ENCODE results near the gene VPS13D. TPM values are rescaled to one million over a fixed set of nuclear protein-coding genes. Genes with fewer than 3 reads are reported as not detected.

VPS13D gene
- total RNA-seq, 3 donors from 2014 or later = 24.0 to 26.6 (median 26.5) TPM

- Mint-ChIP-seq H3K9me3 (no peaks in the 10 kb centered on the region), H3K27me3 (ENCODE audit: low read depth) (no peaks in the 10 kb centered on the region), H3K36me3 (ENCODE audit: insufficient read depth) (peaks cover 35% of the 10 kb centered on the region), H3K4me1 (ENCODE audit: low read depth) (peaks cover 39% of the 10 kb centered on the region), H3K4me3 (no peak overlapping the region)
- DNase-seq (no peak), ATAC-seq (no peak)
Observed at GRCh38 chr1:12339396-12339795, 109.6 kb downstream of the VPS13D start.

GRCh38 chr1:12339811-12340543 is 110.1 kb downstream of the VPS13D start:
- ATAC-seq = no peak
- Mint-ChIP-seq H3K36me3 (ENCODE audit: insufficient read depth) (peaks cover 38% of the 10 kb centered on the region), H3K4me1 (ENCODE audit: low read depth) (peaks cover 45% of the 10 kb centered on the region), H3K9me3 (no peaks in the 10 kb centered on the region), H3K4me3 (no peak overlapping the region), H3K27me3 (ENCODE audit: low read depth) (no peaks in the 10 kb centered on the region)
- DNase-seq = no peak

DNA sequence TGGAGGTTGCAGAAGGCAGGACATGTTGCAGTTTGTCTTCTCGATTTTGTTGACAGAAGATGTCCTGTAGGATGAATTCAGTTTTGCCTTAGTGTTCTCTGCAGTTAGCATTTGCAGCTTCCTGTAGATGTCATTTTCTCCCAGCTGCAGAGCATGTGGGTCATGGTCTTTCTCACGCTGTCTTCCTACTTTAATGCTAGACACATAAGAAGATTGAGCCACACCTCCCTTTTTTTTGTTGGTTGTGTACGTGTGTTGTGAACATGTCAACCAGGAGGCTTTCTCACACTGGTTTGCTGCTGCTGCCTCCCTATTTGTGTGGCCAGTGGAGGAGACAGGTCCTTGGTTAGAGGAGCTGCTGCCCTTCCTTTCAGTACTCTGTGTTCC is 110.7 kb downstream of the VPS13D start:
- Mint-ChIP-seq H3K4me1 (ENCODE audit: low read depth) (peaks cover 50% of the 10 kb centered on the region), H3K4me3 (no peak overlapping the region), H3K9me3 (no peaks in the 10 kb centered on the region)

GRCh38 chr1:12341667-12342066 is 111.8 kb downstream of the VPS13D start:
- DNase-seq (no peak), ATAC-seq (no peak)
- H3K27me3 Mint-ChIP-seq (ENCODE audit: low read depth) = no peaks in the 10 kb centered on the region
- H3K4me3 Mint-ChIP-seq = no peak overlapping the region
- peaks cover 33% of the 10 kb centered on the region for H3K36me3 Mint-ChIP-seq (ENCODE audit: insufficient read depth)
- H3K4me1 Mint-ChIP-seq (ENCODE audit: low read depth) = peaks cover 62% of the 10 kb centered on the region
- no peaks in the 10 kb centered on the region for H3K9me3 Mint-ChIP-seq

More for the DNA sequence above, 110.7 kb downstream of the VPS13D start:
- Mint-ChIP-seq H3K36me3 (ENCODE audit: insufficient read depth) (peaks cover 35% of the 10 kb centered on the region), H3K27me3 (ENCODE audit: low read depth) (no peaks in the 10 kb centered on the region)
- DNase-seq (no peak), ATAC-seq (no peak)

DNA sequence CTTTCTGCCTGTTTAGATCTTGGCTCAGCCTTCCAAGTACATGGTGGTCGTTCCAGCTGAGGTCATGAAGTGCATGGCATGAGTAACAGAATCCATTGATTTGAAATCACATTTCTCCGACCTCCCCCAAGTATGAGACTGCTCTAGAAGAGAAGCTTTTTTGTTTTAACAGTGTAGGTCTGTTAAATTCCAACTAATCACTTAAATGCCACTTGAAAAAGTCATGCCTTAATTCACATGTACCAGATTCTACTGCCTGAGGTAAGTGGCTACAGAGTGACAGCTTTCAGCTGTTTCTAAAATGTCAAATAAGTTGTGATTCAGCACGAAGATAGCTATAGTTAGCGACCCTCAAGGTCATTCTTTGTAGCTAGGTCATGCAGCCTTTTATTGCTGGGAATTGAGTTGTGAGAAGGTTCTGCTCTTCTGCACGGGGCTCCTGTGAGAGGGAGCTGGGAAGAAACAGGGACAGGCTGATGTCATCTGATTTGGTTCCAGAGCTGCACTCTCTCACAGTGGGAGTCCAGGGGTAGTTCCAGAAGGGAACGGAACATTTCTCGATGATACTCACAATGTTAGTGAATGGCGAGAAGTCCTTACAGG is 112.7 kb downstream of the VPS13D start:
- ATAC-seq (no peak), DNase-seq (no peak)
- Mint-ChIP-seq H3K4me3 (no peak overlapping the region), H3K27me3 (ENCODE audit: low read depth) (no peaks in the 10 kb centered on the region), H3K4me1 (ENCODE audit: low read depth) (peaks cover 62% of the 10 kb centered on the region), H3K36me3 (ENCODE audit: insufficient read depth) (peaks cover 37% of the 10 kb centered on the region), H3K9me3 (no peaks in the 10 kb centered on the region)

GRCh38 chr1:12343823-12344487 is 114.1 kb downstream of the VPS13D start:
- no peak for ATAC-seq
- Mint-ChIP-seq H3K9me3 (no peaks in the 10 kb centered on the region), H3K36me3 (ENCODE audit: insufficient read depth) (peaks cover 39% of the 10 kb centered on the region), H3K4me3 (no peak overlapping the region), H3K27me3 (ENCODE audit: low read depth) (no peaks in the 10 kb centered on the region), H3K4me1 (ENCODE audit: low read depth) (peaks cover 65% of the 10 kb centered on the region)
- no peak for DNase-seq

DNA sequence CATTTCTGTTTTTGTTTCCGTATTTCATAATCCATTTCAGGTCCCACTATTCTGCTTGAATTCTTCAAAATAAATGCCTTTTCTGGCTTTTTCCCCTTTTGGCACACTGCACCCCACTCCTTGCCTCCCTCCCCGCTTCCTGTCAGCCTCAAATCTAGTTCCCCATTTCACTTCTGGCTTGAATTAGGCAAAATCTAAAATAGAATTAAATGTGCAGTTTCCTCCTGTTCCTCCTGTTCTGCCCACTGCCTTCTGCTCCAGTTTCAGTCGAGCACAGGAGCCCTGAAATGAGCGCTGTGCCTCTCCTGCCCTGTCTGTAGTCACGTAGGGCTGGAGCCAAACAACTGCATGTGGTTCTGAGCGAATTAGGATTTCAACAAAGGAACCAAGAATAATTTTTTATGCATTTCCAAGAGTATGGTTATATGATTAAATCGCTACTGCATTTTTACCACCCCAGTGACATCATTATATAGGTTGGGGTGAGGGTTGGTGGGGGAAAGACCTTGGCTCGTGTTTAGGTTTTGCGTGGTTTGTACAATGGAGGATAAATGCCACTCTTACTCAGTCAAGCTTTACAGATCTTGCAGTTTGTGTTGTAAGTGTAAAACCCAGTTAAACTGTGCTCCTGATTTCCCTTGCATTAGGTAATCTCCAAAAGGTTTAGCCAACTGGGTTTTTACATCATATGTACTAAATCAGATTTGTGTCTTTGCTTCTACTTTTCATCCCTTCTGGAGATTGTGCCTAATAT is 114.9 kb downstream of the VPS13D start:
- peaks cover 62% of the 10 kb centered on the region for H3K4me1 Mint-ChIP-seq (ENCODE audit: low read depth)
- H3K27me3 Mint-ChIP-seq (ENCODE audit: low read depth) = no peaks in the 10 kb centered on the region
- DNase-seq (no peak), ATAC-seq (peak; percentile 66)
- peak overlapping the region; percentile 64 for H3K4me3 Mint-ChIP-seq
- H3K9me3 Mint-ChIP-seq = no peaks in the 10 kb centered on the region
- H3K36me3 Mint-ChIP-seq (ENCODE audit: insufficient read depth) = peaks cover 44% of the 10 kb centered on the region

DNA sequence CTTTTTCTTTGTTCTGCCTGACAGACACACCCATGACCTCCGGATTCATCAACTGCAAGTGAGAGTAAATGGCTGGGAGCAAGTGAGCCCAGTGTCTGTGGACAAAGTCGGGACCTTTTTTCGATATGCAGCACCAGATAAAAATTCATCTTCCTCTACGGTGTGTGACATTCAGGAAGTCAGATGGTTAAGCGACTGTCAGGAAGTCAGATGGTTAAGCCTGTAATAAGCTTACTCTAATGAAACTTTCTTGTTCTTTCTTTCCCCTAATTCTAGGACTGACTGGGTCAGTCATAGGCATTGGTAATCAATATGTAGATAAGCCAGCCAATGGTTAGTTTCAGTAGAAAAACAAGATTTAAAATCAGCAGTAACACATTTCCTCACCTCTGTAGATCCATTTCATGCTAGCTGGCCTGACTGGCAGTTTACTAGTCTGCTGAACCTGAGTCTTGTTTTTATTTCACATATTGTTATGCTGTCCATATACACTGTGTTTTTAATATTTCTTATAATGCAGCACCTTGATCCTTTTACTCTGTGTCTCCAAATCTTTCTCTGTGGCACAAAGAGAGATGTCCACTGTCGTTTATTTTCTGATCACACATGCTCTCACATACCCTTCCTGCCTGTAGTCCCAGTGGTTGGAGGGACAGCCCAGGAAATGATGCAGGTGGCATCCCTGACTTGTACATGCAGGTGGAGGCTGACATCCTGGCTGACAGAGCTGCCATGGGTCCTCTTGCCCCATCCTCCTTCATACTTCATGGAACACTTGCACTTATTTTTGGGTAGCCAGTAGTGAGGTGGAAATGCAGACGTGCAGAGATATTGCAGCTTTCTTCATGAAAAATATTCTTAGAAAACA is 115.8 kb downstream of the VPS13D start:
- ATAC-seq (peak; percentile 48 to 49), DNase-seq (no peak)
- peaks cover 7% of the 10 kb centered on the region for H3K9me3 Mint-ChIP-seq
- peaks cover 51% of the 10 kb centered on the region for H3K36me3 Mint-ChIP-seq (ENCODE audit: insufficient read depth)
- peak overlapping the region; percentile 64 for H3K4me3 Mint-ChIP-seq
- peaks cover 54% of the 10 kb centered on the region for H3K4me1 Mint-ChIP-seq (ENCODE audit: low read depth)
- H3K27me3 Mint-ChIP-seq (ENCODE audit: low read depth) = no peaks in the 10 kb centered on the region

DNA sequence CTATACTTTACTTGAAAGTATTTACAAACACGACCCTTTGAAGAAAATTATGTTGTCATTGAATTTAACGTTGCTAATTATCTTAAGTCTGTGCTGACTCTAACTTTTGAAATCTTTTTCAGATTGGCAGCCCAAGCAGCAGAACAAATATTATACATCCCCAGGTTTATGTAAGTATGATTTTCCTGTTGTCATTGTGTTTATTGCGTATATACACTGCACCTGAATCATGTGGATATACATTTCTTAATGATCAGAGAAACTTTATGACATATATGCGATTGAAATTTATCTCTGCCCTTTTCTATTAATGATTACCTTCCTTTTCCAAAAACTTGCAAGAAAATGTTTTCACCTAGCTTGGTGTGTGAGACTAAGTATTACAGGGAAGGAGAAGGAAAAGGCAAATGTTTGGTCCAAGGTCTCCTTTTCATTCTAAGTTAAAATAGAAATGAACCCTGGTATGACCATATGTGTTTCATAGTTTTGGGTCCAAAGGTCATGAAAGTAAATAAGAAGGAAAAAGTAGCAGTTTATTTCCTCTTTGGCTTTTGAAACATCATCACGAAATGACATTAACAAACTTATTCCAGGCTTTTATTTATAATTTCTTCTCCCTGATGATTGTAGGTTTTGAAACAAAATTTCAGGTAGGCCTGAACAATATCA is 116.8 kb downstream of the VPS13D start:
- Mint-ChIP-seq H3K36me3 (ENCODE audit: insufficient read depth) (peaks cover 55% of the 10 kb centered on the region), H3K4me3 (no peak overlapping the region), H3K9me3 (peaks cover 8% of the 10 kb centered on the region), H3K4me1 (ENCODE audit: low read depth) (peaks cover 44% of the 10 kb centered on the region), H3K27me3 (ENCODE audit: low read depth) (no peaks in the 10 kb centered on the region)
- DNase-seq = no peak
- no peak for ATAC-seq

DNA sequence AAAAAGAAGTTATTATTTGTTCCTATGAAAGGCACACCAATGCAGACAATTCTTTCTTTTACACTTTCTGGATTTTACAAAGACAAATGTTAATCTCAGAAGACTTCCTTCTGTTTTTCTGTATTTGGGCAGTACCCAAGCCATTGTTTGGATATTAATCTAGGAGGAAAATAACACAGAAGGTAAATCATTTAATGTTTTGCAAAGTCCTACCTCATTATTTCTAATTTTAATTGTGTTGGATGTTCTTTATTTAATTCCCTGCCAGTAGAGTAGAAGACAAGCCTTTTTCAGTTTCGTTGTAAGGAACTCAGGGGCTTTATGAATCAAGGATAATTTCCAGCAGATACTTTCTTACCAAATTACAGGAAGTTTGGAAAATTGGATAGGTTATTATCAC is 118.3 kb downstream of the VPS13D start:
- H3K4me3 Mint-ChIP-seq = no peak overlapping the region
- ATAC-seq (no peak), DNase-seq (no peak)
- H3K27me3 Mint-ChIP-seq (ENCODE audit: low read depth) = no peaks in the 10 kb centered on the region
- peaks cover 34% of the 10 kb centered on the region for H3K4me1 Mint-ChIP-seq (ENCODE audit: low read depth)
- peaks cover 8% of the 10 kb centered on the region for H3K9me3 Mint-ChIP-seq
- peaks cover 51% of the 10 kb centered on the region for H3K36me3 Mint-ChIP-seq (ENCODE audit: insufficient read depth)

DNA sequence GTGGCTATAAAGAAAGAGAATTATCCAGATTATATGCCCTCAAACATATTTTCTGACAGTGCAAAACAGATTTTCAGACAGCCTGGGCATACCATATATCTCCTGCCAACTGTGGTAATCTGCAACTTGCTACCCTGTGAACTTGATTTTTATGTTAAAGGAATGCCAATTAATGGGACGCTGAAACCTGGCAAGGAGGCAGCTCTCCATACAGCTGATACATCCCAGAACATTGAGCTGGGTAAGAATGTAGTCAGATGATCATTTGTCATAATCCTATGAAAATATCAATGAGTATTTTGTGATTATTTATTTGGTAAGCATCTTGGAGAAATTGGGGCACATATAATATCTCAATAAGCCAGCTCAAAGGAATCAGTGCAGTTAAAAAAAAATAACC is 124.2 kb downstream of the VPS13D start:
- Mint-ChIP-seq H3K9me3 (peaks cover 8% of the 10 kb centered on the region), H3K4me1 (ENCODE audit: low read depth) (no peaks in the 10 kb centered on the region), H3K4me3 (no peak overlapping the region), H3K36me3 (ENCODE audit: insufficient read depth) (peaks cover 55% of the 10 kb centered on the region), H3K27me3 (ENCODE audit: low read depth) (no peaks in the 10 kb centered on the region)
- ATAC-seq (no peak), DNase-seq (no peak)

GRCh38 chr1:12356004-12356890 is 126.4 kb downstream of the VPS13D start:
- Mint-ChIP-seq H3K4me3 (no peak overlapping the region), H3K4me1 (ENCODE audit: low read depth) (no peaks in the 10 kb centered on the region), H3K27me3 (ENCODE audit: low read depth) (no peaks in the 10 kb centered on the region), H3K9me3 (no peaks in the 10 kb centered on the region), H3K36me3 (ENCODE audit: insufficient read depth) (peaks cover 45% of the 10 kb centered on the region)
- ATAC-seq = no peak
- DNase-seq = no peak
